ENCODE measurements around the gene HCFC1R1. TPM values are rescaled to one million over a fixed set of nuclear protein-coding genes. Genes with fewer than 3 reads are reported as not detected.

The HCFC1R1 gene
- total and polyA plus RNA-seq, 12 donors: 29.7 to 609 (median 63.5) TPM

DNA sequence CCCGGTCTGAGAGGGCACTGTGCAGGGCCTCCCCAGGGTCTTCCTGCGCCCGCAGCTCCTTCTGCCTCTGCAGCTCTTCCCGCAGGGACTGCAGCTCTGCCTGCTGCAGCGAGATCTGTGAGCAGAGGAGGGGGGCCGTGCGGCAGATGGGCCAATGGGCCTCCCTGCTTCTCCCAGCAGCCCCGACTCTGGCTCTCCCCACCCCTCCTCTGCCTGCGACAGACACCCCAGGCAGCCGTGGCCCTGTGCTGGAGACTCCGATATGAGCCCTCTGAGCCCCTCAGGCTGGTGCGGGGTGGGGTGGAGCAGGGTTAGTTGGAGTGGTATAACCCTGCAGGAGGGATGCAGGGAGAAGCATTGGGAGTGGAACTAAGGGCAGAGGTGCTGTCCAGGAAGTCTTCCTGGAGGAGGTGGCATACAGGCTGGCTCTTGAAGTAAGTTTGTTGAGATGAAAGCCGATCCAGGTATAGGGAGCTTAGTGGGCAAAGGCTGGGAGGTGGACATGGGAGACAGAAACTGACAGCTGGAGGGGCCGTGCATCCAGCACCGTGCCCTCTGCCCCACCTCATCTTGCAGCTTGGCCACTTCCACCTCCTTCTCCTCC lies 5.1 kb upstream of the HCFC1R1 start:
- Histone ChIP-seq H3K27me3 (peaks cover 23% of the 10 kb centered on the region), H3K4me3 (no peak overlapping the region), H3K4me1 (replicated peaks in 1 of 2) (peaks cover 0 to 23% of the 10 kb centered on the region in 2 donors), H3K9me3 (replicated peaks in 1 of 3) (no peaks in the 10 kb centered on the region), H3K27ac (no peak overlapping the region), H3K36me3 (replicated peaks in 1 of 2) (peaks cover 0 to 16% of the 10 kb centered on the region in 2 donors)
- intact Hi-C loops (cut with DNase I): loop anchor here in 1 of 2 donors (2.0 kb wide), 1 partner anchor 26 kb away; no protein-coding TSS in a partner anchor
- peak in 1 of 7 donors; percentile 19 for DNase-seq
- WGBS, 4 donors: 23 to 53% (median 31%) methylated on average over 3 to 15 of the region's 15 CpGs
- TF ChIP-seq, protein P1, sequence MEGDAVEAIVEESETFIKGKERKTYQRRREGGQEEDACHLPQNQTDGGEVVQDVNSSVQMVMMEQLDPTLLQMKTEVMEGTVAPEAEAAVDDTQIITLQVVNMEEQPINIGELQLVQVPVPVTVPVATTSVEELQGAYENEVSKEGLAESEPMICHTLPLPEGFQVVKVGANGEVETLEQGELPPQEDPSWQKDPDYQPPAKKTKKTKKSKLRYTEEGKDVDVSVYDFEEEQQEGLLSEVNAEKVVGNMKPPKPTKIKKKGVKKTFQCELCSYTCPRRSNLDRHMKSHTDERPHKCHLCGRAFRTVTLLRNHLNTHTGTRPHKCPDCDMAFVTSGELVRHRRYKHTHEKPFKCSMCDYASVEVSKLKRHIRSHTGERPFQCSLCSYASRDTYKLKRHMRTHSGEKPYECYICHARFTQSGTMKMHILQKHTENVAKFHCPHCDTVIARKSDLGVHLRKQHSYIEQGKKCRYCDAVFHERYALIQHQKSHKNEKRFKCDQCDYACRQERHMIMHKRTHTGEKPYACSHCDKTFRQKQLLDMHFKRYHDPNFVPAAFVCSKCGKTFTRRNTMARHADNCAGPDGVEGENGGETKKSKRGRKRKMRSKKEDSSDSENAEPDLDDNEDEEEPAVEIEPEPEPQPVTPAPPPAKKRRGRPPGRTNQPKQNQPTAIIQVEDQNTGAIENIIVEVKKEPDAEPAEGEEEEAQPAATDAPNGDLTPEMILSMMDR (IDR thresholded peaks at IDR 0.05): no peak
- no peak for TF ChIP-seq POLR2A (IDR thresholded peaks at IDR 0.05)

DNA sequence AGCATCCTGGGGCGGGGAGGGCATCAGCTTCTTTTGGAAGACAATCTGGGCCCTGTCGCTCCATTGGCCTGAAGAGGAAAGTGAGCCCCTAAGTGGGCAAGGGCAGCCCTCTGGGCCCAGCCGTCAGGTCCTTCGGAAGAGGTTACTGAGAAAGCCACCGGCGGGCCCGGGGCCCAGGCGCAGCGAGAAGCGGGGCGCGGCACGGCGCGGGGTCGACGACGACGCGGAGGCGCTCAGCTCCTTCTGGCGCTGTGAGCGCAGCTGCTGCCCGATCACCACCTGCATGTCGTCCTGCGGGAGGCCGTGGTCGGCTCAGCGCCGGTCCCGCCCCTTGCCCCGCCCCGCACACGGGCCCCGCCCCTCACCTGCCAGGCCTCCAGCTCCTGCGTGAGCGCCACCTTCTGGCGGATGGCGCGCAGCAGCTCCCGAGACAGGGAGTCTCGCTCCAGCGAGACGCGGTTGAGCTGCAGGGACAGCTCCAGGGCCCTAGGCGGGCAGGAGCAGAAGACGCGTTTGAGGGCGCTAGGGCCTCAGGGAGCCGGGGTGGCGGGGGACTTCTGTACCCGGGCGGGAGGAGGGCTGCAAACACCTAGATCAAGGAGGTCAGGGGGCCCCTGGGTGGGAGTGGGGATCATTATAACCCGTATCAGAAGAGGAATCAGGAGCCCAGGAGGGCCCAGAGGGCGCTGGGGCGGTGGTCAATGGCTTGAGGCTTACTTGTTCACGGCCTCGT lies 4.4 kb upstream of the HCFC1R1 start:
- peaks cover 0 to 16% of the 10 kb centered on the region in 2 donors for H3K36me3 ChIP-seq (replicated peaks in 1 of 2)
- H3K27me3 ChIP-seq: peaks cover 21% of the 10 kb centered on the region
- intact Hi-C loops (cut with DNase I): loop anchor here in 1 of 2 donors (2.0 kb wide), 1 partner anchor 25 kb away; no protein-coding TSS in a partner anchor
- TF ChIP-seq, protein P1 (IDR thresholded peaks at IDR 0.05): peak; percentile 53 to 80 (median 71)
- peak in 1 of 2 donors; percentile 22 for TF ChIP-seq POLR2A (IDR thresholded peaks at IDR 0.05)
- DNase-seq: peak; percentile 84 to 92 (median 89)
- no peak overlapping the region for H3K27ac ChIP-seq
- H3K4me1 ChIP-seq (replicated peaks in 1 of 2): peaks cover 4 to 29% of the 10 kb centered on the region in 2 donors
- WGBS, 4 donors: 10 to 14% (median 12%) methylated on average over 22 to 58 of the region's 58 CpGs
- H3K4me3 ChIP-seq: peak overlapping the region in 1 of 4 donors; percentile 12
- no peaks in the 10 kb centered on the region for H3K9me3 ChIP-seq (replicated peaks in 1 of 3)

DNA sequence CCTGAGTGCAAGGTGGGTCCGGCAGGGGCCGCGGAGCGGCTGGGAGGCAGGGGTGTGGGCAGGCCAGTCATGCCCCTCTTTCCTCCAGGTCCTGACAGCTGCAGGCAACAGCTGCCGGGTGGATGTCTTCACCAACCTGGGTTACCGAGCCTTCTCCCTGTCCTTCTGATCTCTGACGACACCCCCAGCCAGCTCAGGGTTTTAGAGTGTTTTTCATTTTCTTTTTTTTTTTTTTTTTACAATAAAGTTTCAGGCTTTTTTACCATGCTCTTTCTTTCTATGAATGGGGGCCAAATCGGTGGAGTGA lies 3.7 kb upstream of the HCFC1R1 start:
- Histone ChIP-seq H3K4me3 (no peak overlapping the region), H3K27me3 (peaks cover 21% of the 10 kb centered on the region), H3K9me3 (replicated peaks in 1 of 3) (no peaks in the 10 kb centered on the region), H3K36me3 (replicated peaks in 1 of 2) (peaks cover 0 to 16% of the 10 kb centered on the region in 2 donors), H3K27ac (no peak overlapping the region), H3K4me1 (replicated peaks in 1 of 2) (peaks cover 11 to 36% of the 10 kb centered on the region in 2 donors)
- DNase-seq: no peak
- intact Hi-C loops (cut with DNase I): no loop called here
- 86 to 96% (median 93%) methylated on average over 8 of the region's 8 CpGs for WGBS, 4 donors
- TF ChIP-seq, protein P1 (IDR thresholded peaks at IDR 0.05): no peak
- TF ChIP-seq POLR2A (IDR thresholded peaks at IDR 0.05): no peak

DNA sequence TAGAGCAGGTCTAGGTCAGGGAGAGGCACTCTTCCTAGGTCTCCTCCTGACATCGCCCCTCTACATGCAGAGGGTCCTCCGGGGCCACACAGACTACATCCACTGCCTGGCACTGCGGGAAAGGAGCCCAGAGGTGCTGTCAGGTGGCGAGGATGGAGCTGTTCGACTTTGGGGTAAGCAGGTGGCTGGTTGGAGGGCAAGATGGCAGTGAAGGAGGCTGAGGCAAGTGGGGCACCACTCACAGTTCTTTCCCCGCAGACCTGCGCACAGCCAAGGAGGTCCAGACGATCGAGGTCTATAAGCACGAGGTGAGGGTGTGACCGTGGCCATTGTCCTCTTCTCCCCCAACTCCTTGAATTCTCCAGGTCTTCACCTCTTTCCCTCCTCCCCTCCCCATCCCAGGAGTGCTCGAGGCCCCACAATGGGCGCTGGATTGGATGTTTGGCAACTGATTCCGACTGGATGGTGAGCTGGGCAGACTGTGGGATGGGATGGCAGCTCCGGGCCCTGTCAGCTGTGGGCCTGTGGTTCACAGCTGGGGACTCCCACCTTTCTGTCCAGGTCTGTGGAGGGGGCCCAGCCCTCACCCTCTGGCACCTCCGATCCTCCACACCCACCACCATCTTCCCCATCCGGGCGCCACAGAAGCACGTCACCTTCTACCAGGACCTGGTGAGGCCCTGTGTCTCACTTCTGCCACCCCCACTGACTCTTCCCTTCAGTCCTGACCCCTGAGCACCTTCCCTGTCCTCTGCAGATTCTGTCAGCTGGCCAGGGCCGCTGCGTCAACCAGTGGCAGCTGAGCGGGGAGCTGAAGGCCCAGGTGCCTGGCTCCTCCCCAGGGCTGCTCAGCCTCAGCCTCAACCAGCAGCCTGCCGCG lies 3.1 kb upstream of the HCFC1R1 start:
- H3K4me3 ChIP-seq: no peak overlapping the region
- intact Hi-C loops (cut with DNase I): no loop called here

More for the DNA sequence above, 3.1 kb upstream of the HCFC1R1 start:
- peaks cover 21% of the 10 kb centered on the region for H3K27me3 ChIP-seq
- no peak for TF ChIP-seq POLR2A (IDR thresholded peaks at IDR 0.05)
- TF ChIP-seq, protein P1 (IDR thresholded peaks at IDR 0.05): no peak
- H3K9me3 ChIP-seq (replicated peaks in 1 of 3): no peaks in the 10 kb centered on the region
- peaks cover 17 to 42% of the 10 kb centered on the region in 2 donors for H3K4me1 ChIP-seq (replicated peaks in 1 of 2)
- H3K27ac ChIP-seq: no peak overlapping the region
- H3K36me3 ChIP-seq (replicated peaks in 1 of 2): peaks cover 0 to 16% of the 10 kb centered on the region in 2 donors
- WGBS, 4 donors: 95 to 98% (median 95%) methylated on average over 21 to 24 of the region's 24 CpGs
- DNase-seq: peak in 1 of 7 donors; percentile 28

All from adrenal gland (tissue), 12 donors.